Measurements from ENCODE around the gene CTNND2.

The CTNND2 gene, protein sequence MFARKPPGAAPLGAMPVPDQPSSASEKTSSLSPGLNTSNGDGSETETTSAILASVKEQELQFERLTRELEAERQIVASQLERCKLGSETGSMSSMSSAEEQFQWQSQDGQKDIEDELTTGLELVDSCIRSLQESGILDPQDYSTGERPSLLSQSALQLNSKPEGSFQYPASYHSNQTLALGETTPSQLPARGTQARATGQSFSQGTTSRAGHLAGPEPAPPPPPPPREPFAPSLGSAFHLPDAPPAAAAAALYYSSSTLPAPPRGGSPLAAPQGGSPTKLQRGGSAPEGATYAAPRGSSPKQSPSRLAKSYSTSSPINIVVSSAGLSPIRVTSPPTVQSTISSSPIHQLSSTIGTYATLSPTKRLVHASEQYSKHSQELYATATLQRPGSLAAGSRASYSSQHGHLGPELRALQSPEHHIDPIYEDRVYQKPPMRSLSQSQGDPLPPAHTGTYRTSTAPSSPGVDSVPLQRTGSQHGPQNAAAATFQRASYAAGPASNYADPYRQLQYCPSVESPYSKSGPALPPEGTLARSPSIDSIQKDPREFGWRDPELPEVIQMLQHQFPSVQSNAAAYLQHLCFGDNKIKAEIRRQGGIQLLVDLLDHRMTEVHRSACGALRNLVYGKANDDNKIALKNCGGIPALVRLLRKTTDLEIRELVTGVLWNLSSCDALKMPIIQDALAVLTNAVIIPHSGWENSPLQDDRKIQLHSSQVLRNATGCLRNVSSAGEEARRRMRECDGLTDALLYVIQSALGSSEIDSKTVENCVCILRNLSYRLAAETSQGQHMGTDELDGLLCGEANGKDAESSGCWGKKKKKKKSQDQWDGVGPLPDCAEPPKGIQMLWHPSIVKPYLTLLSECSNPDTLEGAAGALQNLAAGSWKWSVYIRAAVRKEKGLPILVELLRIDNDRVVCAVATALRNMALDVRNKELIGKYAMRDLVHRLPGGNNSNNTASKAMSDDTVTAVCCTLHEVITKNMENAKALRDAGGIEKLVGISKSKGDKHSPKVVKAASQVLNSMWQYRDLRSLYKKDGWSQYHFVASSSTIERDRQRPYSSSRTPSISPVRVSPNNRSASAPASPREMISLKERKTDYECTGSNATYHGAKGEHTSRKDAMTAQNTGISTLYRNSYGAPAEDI (N-terminal part only)

DNA sequence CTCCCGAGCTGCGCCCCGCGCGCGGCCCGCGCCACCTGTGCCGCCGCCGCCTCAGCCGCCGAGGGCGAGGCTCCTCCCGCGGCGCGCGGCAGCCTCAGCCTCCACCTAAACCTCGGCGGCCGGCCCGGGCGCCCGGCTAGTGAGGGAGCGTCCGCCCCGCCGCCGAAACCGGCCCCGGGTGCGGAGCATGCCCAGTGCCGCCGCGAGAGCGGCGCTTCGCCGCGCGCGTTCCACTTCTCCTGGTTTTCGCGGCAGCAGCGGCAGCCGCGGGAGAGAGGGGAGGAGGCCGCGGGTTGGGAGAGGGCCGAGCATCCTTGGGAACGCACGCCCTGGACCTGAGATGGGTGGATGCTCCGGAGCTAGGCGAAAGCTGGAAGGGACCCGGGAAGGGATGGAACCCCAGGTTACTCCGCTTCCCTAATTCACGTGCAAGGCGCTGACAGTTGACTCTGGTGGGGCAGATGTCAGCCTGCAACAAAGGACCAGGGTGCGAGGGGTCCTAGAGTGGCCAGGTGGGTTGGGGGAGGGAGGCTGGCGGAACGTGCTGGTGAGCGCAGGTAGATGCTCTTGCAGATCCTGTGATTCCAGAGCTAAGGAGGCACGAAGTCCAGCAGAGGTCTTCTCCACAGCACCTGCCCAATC lies at the start of gene CTNND2:
Gene CTNND2 (minus strand): TSS at position 182 of the 642 bp plus-strand sequence. CDS start 593 bp downstream, outside the sequence.
- DNase-seq (ENCODE audit: low read depth, low spot score), result no peak

DNA sequence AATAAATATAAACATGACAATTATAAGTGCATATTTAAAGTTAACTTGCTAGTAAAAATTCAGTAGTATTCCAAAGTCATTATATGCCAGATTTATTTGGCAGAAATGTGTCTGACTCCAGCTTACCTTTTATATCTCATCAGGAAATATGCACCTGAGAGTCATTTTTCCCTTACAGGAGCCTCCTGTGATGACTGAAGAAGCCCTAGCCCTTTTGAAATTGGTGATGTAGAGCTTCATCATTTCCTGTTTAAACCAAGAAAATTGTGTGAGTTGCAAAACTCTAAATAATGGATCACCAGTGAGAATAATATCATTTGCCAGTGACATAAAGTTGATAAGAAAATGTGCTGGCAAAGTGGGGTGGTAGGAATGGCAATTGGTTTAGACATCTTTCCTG lies 42.1 kb upstream of the CTNND2 start:
- DNase-seq (ENCODE audit: low read depth, low spot score), result no peak

DNA sequence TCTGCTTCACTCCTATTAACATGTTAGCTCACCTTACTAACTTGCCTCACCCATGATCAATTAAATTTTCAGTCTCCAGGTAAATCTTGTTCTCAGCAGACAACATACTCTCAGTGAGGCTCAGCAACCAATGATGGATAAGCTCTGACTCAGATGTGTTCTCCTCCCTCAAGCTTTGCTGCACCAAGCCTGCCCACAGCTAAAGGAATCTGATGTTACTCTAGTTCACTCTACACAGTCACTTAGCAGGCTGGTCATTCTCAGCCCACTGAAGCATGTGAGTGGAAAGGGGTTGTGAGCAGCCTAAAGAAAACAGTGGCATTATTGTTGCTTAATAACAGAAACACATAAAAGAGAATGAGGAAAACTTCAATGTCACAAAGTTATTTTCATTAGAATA lies 37.3 kb upstream of the CTNND2 start:
- no peak for DNase-seq (ENCODE audit: low read depth, low spot score)

DNA sequence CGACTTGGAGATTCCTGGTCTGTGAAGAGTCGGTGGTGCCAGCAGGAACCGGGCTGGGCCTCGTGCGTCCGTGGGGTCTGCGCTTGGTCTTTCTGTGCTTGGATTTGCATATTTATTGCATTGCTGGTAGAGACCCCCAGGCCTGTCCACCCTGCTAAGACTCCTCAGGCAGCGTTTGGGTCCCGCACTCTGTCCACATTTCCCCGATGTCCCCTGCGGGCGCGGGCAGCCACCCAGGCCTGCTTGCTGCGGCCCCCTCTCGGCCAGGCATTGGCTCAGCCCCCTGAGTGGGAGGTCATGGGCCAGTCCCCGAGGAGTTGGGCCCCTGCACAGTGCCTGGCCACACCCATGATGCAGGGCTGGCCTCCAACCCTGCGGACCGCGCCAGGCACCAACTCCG lies 27.4 kb upstream of the CTNND2 start:
- DNase-seq (ENCODE audit: low read depth, low spot score), result no peak

DNA sequence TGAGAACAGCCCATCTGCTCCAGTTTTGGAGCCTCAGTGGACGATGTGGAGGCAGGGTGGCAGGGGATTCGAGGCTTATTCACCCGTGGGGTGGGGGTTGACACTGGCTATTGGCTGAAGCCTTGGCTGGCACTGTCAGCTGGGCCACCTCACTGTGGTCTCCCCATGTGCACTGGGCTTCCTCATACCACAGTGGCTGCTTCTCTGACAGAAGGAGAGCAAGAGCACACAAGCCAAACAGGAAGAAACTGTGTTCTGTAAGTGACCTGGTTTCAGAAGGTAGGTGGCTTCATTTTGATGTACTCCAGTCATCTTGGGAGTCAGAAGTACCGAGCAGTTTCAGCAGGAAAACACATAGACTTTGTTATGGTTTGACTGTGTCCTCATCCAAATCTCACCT lies 24.7 kb upstream of the CTNND2 start:
- DNase-seq (ENCODE audit: low read depth, low spot score), result no peak

DNA sequence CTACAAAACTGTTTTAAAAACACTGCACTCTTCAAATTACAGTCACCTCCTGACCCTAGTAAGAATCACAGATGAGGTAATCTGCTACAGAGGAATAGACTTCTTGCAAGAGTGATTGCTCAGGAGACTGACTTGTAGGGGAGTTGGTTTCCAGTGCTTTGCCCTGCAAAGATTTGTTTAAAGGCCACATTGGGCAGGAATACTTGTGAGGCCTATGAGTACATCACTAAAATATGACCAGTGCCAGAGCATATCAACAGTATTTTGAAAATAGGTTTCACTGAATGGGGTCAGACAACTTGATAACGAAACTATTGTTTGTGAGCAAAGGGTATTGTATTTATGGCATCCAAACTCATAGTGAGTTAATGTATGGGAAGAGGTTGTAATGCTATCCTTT lies 21.5 kb upstream of the CTNND2 start:
- DNase-seq (ENCODE audit: low read depth, low spot score), result no peak

DNA sequence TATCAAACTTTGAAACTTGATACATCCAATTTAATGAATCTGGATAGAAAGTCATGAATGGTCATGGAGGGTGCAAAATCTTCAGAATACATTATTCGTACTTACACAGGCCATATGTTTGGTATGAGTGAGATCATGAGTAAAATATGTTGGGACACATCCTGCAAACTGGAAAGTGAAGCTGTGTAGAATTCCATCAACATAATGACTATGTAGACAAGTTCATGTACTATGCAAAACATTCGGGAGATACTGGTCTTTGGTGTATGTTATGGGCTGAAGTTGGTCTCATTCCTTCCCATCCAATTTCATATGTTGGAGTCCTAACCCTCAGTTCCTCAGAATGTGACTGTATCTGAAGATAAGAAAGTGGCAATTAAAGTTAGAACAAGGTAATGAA lies 18.1 kb upstream of the CTNND2 start:
- DNase-seq (ENCODE audit: low read depth, low spot score), result no peak

DNA sequence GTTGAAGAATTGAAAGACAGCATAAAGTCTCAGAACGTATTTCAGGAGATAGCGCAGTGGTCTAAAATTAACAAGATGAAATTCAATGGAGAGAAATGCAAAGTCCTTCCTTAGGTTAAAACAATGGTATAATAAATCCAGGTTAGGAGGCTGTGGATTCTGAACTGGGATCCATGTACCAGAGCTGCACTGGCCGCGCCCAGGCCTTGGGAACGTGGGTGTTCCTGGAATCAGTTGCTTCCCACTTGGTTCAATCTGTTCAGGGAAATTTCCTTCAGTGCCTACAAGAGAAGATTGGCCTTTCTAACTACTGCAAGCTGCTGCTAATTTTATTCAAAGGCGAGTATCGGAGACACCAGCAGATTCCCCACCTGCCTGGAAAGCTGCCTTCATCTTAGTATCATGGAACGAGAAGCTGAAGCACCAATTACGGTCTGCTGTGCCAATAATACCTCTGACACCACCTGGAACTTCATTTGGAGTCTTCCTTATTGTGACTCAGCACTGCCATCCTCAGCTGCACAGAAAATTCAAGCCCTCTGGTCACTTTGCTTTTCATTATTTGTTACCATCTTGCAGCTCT lies 14.3 kb upstream of the CTNND2 start:
- DNase-seq (ENCODE audit: low read depth, low spot score), result no peak

DNA sequence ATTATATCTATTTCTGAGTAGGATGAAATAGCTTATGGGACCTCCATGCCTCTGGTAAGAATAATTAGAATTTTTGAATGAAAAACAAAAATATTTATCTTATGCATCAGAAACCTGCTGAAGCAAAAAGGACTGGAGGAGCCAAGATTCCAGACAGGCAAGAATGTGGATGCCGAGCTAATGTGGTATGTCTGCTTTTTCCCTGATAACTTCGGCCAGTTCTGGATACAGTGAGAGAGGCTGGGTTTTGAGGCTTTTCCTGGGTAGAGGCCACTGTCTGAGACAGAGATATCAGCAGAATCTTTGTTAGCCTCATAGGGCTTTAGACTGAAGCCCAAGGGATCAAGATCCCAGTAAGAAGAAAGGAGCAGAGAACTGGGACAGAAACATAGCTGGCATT lies 5.2 kb upstream of the CTNND2 start:
- no peak for DNase-seq (ENCODE audit: low read depth, low spot score)

DNA sequence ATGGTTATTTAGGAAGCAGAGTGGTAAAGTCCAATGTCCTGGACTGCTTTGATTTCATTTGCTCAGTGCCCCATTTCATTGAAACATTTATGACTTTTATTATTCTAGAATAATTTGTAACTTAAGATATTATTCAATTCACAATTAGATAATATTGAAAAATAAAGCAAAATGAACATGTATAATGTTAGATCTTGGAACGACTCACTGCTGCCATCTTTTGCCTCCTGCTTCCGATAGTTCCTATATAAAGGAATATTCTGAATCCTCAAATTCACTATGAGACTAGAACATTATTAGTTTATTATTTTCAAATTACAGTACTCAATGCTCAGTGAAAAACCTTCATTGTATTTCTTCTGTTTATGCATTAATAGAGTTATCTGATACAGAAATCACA lies 2.3 kb upstream of the CTNND2 start:
- DNase-seq (ENCODE audit: low read depth, low spot score), result no peak

DNA sequence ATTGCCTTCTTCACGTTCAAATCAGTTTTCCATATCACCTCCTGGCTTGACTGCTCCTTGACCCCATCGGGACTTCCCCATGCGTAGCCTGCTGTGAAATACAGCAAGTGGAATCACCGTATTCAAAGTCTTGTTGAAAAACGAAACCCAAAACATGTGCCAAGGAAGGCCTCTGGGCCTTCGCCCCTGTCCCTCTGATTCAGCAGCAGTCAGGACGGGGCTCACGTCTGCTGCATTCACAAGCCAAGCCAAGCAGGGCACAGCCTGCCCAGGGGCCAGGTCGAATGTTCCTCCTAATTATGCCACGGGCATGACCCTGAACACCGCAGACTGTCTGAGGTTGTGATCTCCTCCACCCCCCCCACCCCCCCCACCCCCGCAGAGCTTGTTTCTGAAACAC lies 960 bp upstream of the CTNND2 start:
- DNase-seq (ENCODE audit: low read depth, low spot score), result no peak

DNA sequence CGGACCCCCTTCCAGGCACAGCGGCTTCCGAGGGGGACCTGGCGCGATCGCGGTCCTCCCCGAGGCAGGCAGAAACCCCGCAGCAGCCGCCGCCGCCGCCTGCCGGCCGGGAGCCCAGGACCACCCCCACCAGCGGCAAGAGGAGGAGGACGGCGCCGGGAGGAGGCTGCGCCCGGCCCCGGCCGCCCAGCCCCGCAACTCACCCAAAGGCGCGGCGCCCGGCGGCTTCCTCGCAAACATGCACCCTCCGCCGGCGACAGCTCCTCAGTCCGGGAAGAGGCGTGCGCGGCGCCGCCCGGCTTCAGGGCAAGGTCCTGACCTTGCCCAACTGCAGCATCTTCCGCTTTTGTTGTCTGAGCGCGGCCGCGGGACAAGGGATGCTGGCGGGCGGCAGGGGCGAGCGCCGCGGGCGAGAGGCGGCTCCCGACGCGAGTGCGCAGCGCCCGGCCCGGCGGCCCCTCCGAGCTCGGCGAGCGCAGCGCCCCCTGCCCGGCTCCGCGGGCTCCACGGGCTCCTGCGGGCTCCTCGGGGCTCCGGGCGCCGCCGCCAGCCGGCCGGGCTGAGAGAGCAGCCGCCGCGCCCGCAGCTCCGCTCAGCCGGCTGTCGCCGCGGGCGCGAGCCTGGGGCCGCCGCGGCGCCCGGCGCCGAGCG lies 507 bp downstream of the CTNND2 start:
- DNase-seq (ENCODE audit: low read depth, low spot score), result no peak

DNA sequence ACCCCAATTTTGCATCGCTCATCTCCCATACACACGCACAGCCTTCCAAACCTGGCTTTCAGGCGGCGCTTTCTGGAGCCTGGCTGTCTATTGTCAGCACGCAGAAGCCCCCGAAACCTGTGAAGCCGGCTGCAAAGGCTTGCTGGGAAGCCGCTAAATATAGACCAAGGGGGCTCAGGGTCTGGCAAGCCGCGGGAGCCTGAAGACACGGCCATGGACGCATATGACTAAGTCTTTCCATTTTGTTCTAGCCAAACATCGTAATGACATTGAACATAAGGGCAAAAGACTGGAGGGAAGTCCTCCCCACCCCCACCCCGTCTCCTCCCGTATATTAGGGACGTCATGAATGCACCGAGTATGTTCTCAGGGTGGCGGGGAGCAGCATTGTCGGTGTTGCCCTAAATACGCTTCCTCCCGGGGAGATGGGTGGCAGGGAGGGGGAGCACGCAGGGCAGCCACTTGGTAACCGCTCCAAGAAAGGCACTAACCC lies 1.1 kb downstream of the CTNND2 start:
- DNase-seq (ENCODE audit: low read depth, low spot score), result no peak

DNA sequence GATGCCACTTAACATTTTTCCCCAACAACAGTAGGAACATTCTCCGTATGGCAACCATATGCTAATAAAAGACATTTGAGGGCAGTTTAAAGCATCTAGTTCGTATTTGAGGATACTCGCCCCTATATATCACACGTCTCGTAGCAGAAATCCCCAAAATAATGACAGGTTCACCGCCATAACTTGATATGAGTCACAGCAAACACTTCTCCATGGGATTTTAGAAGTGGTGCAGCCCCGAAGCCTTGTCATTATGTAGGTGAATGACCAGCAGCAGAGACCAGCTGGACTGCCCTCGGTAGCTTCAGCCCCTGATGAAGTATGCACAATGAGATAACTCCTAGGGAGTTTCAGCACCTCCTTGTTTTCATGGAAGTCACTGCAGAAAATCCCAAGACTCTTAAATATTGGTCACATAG lies 2.0 kb downstream of the CTNND2 start:
- no peak for DNase-seq (ENCODE audit: low read depth, low spot score)

DNA sequence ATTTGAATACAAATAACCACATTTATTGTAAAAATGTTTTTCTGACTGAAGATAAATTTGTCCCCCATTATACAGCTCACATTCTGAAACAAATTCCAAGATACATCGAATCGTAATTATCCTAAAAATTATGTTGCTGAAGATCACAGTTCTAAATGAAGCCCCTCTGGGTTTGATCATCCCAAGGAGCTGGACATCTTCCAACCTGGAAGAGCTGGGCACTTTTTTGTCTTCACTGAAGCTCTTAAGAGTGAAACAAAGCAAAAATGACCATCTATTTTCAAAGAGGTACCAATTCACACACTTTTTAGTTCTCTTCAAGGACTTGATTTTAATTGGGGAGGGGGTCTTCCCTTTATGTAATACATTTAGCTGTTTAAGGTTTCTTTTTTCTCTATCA lies 5.5 kb downstream of the CTNND2 start:
- DNase-seq (ENCODE audit: low read depth, low spot score), result no peak

DNA sequence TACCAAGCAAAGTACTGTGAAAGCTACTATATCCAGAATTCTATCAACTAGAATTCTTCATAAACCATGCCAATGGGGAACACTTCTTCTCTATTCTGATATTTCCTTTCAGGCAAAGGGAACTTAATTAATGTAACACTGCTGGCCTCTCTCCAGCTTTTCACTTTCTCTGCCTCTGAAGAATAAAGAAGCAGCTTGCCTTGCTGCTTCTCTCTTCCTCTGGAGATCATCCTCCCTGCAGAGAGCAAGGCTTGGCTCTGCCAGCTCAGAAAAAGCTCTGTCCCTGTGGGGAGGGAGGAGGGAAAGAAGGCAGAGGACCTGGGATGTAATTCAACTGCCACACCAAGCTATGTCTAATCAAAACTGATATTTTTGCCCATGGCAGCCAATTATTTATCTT lies 6.5 kb downstream of the CTNND2 start:
- DNase-seq (ENCODE audit: low read depth, low spot score), result no peak

DNA sequence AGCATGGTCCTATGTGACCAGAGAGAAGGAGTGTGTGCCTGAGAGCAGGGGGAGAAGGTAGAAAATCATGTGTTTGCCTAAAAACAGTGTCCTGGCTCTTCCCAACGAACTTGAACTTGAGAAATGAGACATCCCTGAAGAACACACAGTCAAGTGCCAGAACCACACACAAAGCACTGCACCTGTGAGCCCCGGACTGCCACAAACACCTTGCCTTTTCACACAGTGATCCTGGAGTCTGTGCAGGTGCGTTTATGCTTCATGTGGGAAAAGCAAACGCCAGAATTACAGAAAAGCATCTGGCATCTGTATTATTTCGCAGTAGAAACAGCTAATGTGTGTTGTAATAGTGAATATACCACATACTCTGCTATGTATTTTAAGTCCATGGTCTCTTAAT lies 9.3 kb downstream of the CTNND2 start:
- DNase-seq (ENCODE audit: low read depth, low spot score), result no peak

DNA sequence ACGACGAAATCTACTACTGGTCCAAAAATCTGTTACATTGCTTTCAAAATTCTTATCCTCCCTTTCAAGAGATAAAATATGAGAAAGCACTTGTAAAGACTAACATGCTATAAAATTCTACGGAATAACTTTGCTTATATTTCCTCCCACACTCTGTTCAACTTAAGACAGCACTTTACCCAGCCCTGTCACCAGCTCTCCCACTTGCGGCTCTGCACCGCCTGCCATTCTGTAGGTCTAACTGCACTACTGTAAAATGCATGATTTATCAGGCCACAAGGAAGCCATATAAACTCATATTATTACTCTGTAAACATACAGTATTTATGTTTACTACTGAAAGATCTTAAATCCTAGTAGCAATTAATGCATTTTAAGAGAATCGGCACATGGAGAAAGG lies 11.4 kb downstream of the CTNND2 start:
- no peak for DNase-seq (ENCODE audit: low read depth, low spot score)

DNA sequence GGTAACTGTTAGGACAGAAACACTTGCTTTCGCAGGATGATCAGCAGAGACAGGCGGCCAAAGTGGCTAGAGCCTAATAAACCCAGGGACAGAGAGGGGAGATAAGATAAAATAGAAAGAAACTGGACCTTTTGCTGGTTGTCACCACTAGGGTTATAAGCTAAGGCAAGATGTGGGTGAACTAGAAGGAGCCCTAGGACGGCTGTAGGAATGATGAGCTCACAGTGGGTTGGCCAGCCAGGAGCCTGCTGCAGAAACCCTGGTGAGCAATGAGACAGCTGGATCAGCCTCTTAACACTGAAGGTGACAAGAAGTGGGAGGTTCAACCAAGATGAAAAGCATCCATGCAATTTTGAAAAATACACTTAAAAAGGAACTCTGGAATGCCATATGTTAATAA lies 13.5 kb downstream of the CTNND2 start:
- DNase-seq (ENCODE audit: low read depth, low spot score), result no peak

DNA sequence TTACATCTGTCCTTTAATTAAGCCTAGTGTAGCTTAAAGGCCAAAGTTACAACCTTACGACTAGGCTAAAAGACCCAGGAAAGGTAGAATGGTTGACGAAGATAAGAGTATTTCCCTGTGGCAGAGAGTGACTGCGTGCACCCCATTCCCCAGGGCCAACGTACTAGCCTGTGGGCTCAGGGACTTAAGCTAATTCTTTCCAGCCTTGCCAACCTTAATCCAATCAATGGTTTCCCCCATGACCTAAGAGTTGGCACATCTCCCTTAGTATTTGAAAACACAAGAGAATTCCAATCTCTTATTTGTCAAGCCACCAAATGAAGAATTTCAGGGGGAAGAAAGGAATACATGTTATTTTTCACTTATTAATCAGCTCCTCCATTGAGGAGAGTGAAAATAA lies 16.0 kb downstream of the CTNND2 start:
- no peak for DNase-seq (ENCODE audit: low read depth, low spot score)

DNA sequence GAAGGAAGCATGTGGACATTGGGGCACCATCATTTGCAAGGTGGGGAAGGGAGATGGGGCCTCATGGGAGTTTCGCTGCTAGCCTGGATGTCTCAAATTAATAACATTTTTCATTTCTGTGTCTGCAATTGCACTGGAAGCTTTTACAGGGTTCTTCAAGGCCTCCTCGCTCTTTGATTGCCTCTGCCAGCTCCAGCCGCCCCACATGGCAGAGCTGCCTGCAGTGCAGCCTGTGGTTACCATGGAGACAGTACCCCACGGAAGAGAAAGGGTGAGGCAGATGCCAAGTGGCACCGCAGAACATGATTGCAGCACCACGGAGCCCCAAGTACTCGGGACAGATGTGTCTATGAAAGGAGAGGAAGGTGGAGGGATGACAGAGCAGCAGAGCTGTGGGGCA lies 25.4 kb downstream of the CTNND2 start:
- no peak for DNase-seq (ENCODE audit: low read depth, low spot score)

Measured in activated CD4-positive, CD25-positive, alpha-beta regulatory T cell treated with anti-CD3 and anti-CD28 coated beads, Interleukin-2, amount 50 U/mL, for 16 hours (primary cell).